ENCODE results near the gene ICE1. TPM values are rescaled to one million over a fixed set of nuclear protein-coding genes. Genes with fewer than 3 reads are reported as not detected.
"Not testable (repeated sequence)": the region's sequence is repeated elsewhere in the genome, so short reads cannot be mapped to it uniquely, and the experiment has no call there.

The ICE1 gene
- total and polyA plus RNA-seq, 2 donors from 2014 or later: 6.7 to 32.8 TPM

DNA sequence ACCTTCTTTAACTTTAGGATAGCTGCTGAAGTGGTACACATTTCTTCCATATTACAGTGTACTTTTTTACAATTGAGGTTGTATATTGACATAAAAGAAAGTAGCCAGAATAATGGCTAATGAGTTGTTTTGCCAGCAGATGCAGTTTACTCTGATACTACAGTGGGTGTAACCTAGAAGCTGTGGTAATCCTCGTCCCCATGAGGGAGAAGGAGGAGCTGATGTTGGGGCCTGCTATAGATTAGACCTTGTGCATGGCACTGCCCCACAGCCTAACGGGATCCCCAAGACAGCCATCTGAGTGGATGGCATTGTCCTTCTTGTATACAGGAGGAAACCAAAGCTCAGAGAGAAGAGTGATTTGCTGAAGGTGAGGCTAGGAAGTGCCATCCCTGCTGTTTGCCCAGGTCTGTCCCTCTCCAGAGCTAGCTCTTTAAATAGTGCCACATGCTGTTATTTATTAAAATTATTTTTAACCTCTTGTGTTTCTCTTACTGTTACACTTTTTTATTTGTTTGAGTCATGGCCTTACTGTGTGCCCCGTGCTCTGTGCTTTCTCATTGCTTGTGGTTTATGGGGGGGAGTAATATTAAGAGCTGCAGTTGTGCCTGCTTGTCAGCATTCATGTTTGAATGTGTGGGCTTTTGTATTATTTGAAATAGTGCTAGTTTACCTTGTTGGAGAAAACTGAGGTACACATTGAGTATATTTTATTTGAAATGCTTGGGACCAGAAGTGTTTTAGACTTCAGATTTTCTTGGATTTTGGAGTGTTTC is 65.3 kb downstream of the ICE1 start:
- Histone ChIP-seq H3K27me3 (ENCODE audit: control insufficient read depth, insufficient read depth, low read length) (no peaks in the 10 kb centered on the region), H3K4me3 (ENCODE audit: low read length in 3 of 3) (no peak overlapping the region), H3K4me1 (ENCODE audit: control insufficient read depth in 2 of 3, insufficient read depth in 2 of 3, low read depth in 1 of 3, low read length in 3 of 3) (peaks cover 0 to 10% (median 0%) of the 10 kb centered on the region in 3 donors), H3K9me3 (ENCODE audit: control insufficient read depth in 2 of 3, insufficient read depth in 1 of 3, low read length in 3 of 3) (no peaks in the 10 kb centered on the region), H3K36me3 (ENCODE audit: control insufficient read depth in 2 of 3, insufficient read depth in 3 of 3, low read length in 3 of 3) (peaks cover 0 to 20% (median 16%) of the 10 kb centered on the region in 3 donors), H3K9ac (ENCODE audit: low read length in 3 of 3) (no peak overlapping the region), H3K27ac (ENCODE audit: low read depth in 2 of 2, low read length in 2 of 2) (no peak overlapping the region)
- TF ChIP-seq, protein P1, sequence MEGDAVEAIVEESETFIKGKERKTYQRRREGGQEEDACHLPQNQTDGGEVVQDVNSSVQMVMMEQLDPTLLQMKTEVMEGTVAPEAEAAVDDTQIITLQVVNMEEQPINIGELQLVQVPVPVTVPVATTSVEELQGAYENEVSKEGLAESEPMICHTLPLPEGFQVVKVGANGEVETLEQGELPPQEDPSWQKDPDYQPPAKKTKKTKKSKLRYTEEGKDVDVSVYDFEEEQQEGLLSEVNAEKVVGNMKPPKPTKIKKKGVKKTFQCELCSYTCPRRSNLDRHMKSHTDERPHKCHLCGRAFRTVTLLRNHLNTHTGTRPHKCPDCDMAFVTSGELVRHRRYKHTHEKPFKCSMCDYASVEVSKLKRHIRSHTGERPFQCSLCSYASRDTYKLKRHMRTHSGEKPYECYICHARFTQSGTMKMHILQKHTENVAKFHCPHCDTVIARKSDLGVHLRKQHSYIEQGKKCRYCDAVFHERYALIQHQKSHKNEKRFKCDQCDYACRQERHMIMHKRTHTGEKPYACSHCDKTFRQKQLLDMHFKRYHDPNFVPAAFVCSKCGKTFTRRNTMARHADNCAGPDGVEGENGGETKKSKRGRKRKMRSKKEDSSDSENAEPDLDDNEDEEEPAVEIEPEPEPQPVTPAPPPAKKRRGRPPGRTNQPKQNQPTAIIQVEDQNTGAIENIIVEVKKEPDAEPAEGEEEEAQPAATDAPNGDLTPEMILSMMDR (IDR thresholded peaks at IDR 0.05; ENCODE audit: borderline replicate concordance, extremely low read depth, insufficient read depth): no peak
- DNase-seq (no peak), FAIRE-seq (no peak)
- intact Hi-C loops (cut with DNase I): no loop called here

DNA sequence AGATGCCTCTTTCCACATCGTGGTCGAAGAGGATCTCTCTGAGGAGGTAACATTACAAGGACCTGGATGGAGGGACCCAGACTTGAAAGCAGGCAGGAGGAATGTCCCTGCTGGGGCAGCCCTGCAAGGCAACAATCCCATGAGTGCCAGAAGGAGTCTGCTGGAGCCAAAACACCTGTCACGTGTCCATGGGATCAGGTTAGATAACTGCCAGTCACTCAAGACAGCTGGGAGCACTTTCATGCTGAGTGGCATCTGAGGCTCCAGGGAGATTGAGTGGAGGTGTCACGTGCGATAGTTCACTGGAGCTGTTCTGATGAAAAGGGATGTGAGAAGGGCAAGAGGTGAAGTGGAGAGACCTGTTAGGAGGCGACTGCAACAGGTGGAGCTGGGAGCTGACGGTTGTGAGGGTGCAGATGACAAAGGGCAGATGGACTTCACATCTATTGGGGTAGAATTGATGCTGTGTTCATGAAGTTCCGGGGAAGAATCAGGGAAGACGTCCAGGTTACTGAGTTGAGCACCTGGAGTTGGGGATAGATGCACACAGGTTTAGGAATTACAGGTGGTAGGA is 68.4 kb downstream of the ICE1 start:
- H3K36me3 ChIP-seq (ENCODE audit: control insufficient read depth in 2 of 3, insufficient read depth in 3 of 3, low read length in 3 of 3): peaks cover 0 to 20% (median 16%) of the 10 kb centered on the region in 3 donors
- DNase-seq (no peak), FAIRE-seq (no peak)
- H3K27ac ChIP-seq (ENCODE audit: low read depth in 2 of 2, low read length in 2 of 2): no peak overlapping the region
- H3K9ac ChIP-seq (ENCODE audit: low read length in 3 of 3): no peak overlapping the region
- no peaks in the 10 kb centered on the region for H3K4me1 ChIP-seq (ENCODE audit: control insufficient read depth in 2 of 3, insufficient read depth in 2 of 3, low read depth in 1 of 3, low read length in 3 of 3)
- no peaks in the 10 kb centered on the region for H3K9me3 ChIP-seq (ENCODE audit: control insufficient read depth in 2 of 3, insufficient read depth in 1 of 3, low read length in 3 of 3)
- H3K4me3 ChIP-seq (ENCODE audit: low read length in 3 of 3): no peak overlapping the region
- intact Hi-C loops (cut with DNase I): no loop called here
- H3K27me3 ChIP-seq (ENCODE audit: control insufficient read depth, insufficient read depth, low read length): no peaks in the 10 kb centered on the region
- TF ChIP-seq, protein P1 (IDR thresholded peaks at IDR 0.05; ENCODE audit: borderline replicate concordance, extremely low read depth, insufficient read depth): no peak

DNA sequence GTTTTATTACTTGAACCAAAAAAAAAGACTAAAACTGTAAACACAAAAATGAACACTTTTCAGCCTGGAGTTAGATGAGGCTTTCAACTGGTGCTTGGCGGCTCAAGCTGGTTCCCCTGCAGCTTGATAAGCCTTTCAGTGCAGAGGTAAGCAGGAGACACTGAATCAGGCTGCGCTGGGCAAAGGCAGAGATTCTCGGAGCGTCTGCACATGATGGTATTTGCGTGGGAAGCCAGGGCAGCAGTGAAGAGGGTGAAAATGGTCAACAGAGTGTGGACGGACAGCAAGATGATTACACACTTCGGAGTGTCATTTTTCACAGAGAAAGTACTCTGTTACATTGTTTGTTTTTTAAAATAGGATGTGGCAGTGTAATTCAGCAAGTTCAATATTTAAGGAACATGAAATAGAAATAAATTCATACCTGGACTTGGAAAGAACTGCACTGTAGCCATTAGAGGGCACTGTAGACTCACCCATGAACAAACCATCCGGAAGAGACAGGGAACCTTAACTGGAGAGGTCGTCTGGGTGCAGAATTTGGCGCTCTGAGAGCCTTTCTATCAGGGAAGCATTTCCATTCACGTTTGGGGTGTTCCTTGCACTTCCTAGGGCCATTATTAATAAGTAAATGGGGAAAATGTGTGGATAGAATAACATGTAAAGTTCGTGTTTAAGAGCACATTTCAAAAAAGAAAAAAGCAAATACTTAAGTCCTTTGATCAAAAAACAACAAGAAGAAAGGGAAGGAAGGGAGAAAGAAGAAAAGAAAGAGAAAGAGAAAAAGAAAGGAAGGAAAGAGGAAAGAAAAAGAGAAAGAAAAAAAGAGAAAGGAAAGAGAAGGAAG is 69.8 kb downstream of the ICE1 start:
- peak in 3 of 5 donors; percentile 27 to 85 (median 74) for DNase-seq
- intact Hi-C loops (cut with DNase I): no loop called here

GRCh38 chr5:5492934-5493271 is 70.4 kb downstream of the ICE1 start:
- peaks cover 0 to 10% (median 9%) of the 10 kb centered on the region in 3 donors for H3K36me3 ChIP-seq (ENCODE audit: control insufficient read depth in 2 of 3, insufficient read depth in 3 of 3, low read length in 3 of 3)
- H3K9ac ChIP-seq (ENCODE audit: low read length in 3 of 3); H3K27me3 ChIP-seq (ENCODE audit: control insufficient read depth, insufficient read depth, low read length); H3K4me3 ChIP-seq (ENCODE audit: low read length in 3 of 3); DNase-seq; FAIRE-seq; H3K27ac ChIP-seq (ENCODE audit: low read depth in 2 of 2, low read length in 2 of 2); H3K9me3 ChIP-seq (ENCODE audit: control insufficient read depth in 2 of 3, insufficient read depth in 1 of 3, low read length in 3 of 3); intact Hi-C loops (cut with DNase I); H3K4me1 ChIP-seq (ENCODE audit: control insufficient read depth in 2 of 3, insufficient read depth in 2 of 3, low read depth in 1 of 3, low read length in 3 of 3): not testable (repeated sequence)

More for the DNA sequence above, 69.8 kb downstream of the ICE1 start:
- Histone ChIP-seq H3K36me3 (ENCODE audit: control insufficient read depth in 2 of 3, insufficient read depth in 3 of 3, low read length in 3 of 3) (peaks cover 0 to 13% (median 10%) of the 10 kb centered on the region in 3 donors), H3K9me3 (ENCODE audit: control insufficient read depth in 2 of 3, insufficient read depth in 1 of 3, low read length in 3 of 3) (no peaks in the 10 kb centered on the region), H3K4me1 (ENCODE audit: control insufficient read depth in 2 of 3, insufficient read depth in 2 of 3, low read depth in 1 of 3, low read length in 3 of 3) (no peaks in the 10 kb centered on the region), H3K27me3 (ENCODE audit: control insufficient read depth, insufficient read depth, low read length) (no peaks in the 10 kb centered on the region), H3K27ac (ENCODE audit: low read depth in 2 of 2, low read length in 2 of 2) (no peak overlapping the region), H3K4me3 (ENCODE audit: low read length in 3 of 3) (no peak overlapping the region), H3K9ac (ENCODE audit: low read length in 3 of 3) (no peak overlapping the region)
- no peak for FAIRE-seq
- TF ChIP-seq, protein P1 (IDR thresholded peaks at IDR 0.05; ENCODE audit: borderline replicate concordance, extremely low read depth, insufficient read depth): peak; percentile 54

Measured in kidney (tissue), 14 donors.